ENCODE measurements around the gene TYW1B. TPM values are rescaled to one million over a fixed set of nuclear protein-coding genes. Genes with fewer than 3 reads are reported as not detected.
"Not testable (repeated sequence)": the region's sequence is repeated elsewhere in the genome, so short reads cannot be mapped to it uniquely, and the experiment has no call there.

The TYW1B gene
- total and polyA plus RNA-seq, 4 donors = 0.90 to 10.1 (median 1.6) TPM

DNA sequence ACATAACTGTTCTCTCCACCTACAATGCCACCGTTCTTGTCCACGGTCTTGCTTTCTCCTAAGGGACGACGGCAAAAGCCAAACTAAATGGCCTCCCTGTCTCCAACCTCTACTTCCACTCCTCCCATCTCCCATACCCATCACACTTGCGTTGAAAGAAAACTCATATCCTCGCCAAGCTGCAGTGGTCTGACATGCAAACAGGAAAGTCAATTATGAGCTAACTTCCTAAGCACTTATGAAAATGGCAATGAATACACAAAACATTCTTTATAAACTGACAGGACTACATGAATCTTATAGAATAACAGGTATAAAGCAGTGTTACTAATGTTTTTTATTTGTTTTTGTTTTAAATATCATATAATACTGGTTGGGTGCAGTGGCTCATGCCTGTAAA lies 46.4 kb downstream of the TYW1B start:
- Histone ChIP-seq H3K4me3 (no peak overlapping the region), H3K9me3 (ENCODE audit: control insufficient read depth in 4 of 4, insufficient read depth in 3 of 4, low read length in 3 of 4) (no peaks in the 10 kb centered on the region), H3K27ac (ENCODE audit: low read depth in 1 of 2, low read length in 1 of 2) (no peak overlapping the region), H3K36me3 (ENCODE audit: control insufficient read depth in 4 of 4, insufficient read depth in 4 of 4, low read length in 4 of 4) (no peaks in the 10 kb centered on the region), H3K27me3 (ENCODE audit: control insufficient read depth in 3 of 3, insufficient read depth in 3 of 3, low read length in 2 of 3) (no peaks in the 10 kb centered on the region), H3K9ac (ENCODE audit: insufficient read depth in 1 of 2, low read length in 2 of 2) (no peak overlapping the region), H3K4me1 (ENCODE audit: control insufficient read depth in 5 of 5, insufficient read depth in 5 of 5, low read length in 5 of 5) (no peaks in the 10 kb centered on the region)
- peak in 1 of 3 donors; percentile 18 for DNase-seq
- no peak for TF ChIP-seq CTCF (IDR thresholded peaks at IDR 0.05; ENCODE audit: control extremely low read depth, extremely low read depth)
- 65 to 79% methylated on average over 6 of the region's 6 CpGs for WGBS, 2 donors
- ATAC-seq (ENCODE audit: insufficient read depth, low FRiP score) = no peak

GRCh38 chr7:72781161-72781560 lies 46.8 kb downstream of the TYW1B start:
- Histone ChIP-seq H3K27ac (ENCODE audit: low read depth in 1 of 2, low read length in 1 of 2) (no peak overlapping the region), H3K4me3 (no peak overlapping the region), H3K4me1 (ENCODE audit: control insufficient read depth in 5 of 5, insufficient read depth in 5 of 5, low read length in 5 of 5) (no peaks in the 10 kb centered on the region), H3K9ac (ENCODE audit: insufficient read depth in 1 of 2, low read length in 2 of 2) (no peak overlapping the region), H3K27me3 (ENCODE audit: control insufficient read depth in 3 of 3, insufficient read depth in 3 of 3, low read length in 2 of 3) (no peaks in the 10 kb centered on the region), H3K36me3 (ENCODE audit: control insufficient read depth in 4 of 4, insufficient read depth in 4 of 4, low read length in 4 of 4) (no peaks in the 10 kb centered on the region), H3K9me3 (ENCODE audit: control insufficient read depth in 4 of 4, insufficient read depth in 3 of 4, low read length in 3 of 4) (no peaks in the 10 kb centered on the region)
- no peak for ATAC-seq (ENCODE audit: insufficient read depth, low FRiP score)
- 93 to 95% methylated on average over 8 of the region's 8 CpGs for WGBS, 2 donors
- no peak for TF ChIP-seq CTCF (IDR thresholded peaks at IDR 0.05; ENCODE audit: control extremely low read depth, extremely low read depth)
- no peak for DNase-seq

GRCh38 chr7:72780289-72780894 lies 47.6 kb downstream of the TYW1B start:
- not testable (repeated sequence) for H3K27ac ChIP-seq (ENCODE audit: low read depth in 1 of 2, low read length in 1 of 2); DNase-seq; H3K27me3 ChIP-seq (ENCODE audit: control insufficient read depth in 3 of 3, insufficient read depth in 3 of 3, low read length in 2 of 3); H3K9ac ChIP-seq (ENCODE audit: insufficient read depth in 1 of 2, low read length in 2 of 2); H3K4me1 ChIP-seq (ENCODE audit: control insufficient read depth in 5 of 5, insufficient read depth in 5 of 5, low read length in 5 of 5); H3K4me3 ChIP-seq; ATAC-seq (ENCODE audit: insufficient read depth, low FRiP score); H3K36me3 ChIP-seq (ENCODE audit: control insufficient read depth in 4 of 4, insufficient read depth in 4 of 4, low read length in 4 of 4); H3K9me3 ChIP-seq (ENCODE audit: control insufficient read depth in 4 of 4, insufficient read depth in 3 of 4, low read length in 3 of 4)
- 86 to 95% methylated on average over 5 of the region's 5 CpGs for WGBS, 2 donors

DNA sequence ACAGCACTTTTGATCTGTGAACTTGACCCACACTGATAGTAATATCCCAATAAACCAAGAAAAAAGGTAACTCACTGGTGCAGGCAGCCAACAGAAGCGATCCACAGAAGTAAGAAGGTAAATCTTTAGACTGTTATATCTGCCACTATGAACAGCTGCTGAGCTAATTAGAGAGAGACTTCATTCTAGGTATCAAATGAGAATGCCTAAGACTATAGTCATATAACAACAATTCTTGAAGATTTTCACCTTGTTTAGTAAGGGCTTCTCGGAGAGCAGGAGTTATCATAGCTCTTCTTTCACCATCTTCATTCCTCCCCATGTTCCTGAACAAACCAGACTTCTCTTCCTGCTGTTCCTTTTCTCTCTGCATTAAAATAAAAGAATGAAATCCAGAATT lies 50.8 kb downstream of the TYW1B start:
- not testable (repeated sequence) for H3K4me1 ChIP-seq (ENCODE audit: control insufficient read depth in 5 of 5, insufficient read depth in 5 of 5, low read length in 5 of 5)
- WGBS, 2 donors = 100% methylated on average over 2 of the region's 2 CpGs

DNA sequence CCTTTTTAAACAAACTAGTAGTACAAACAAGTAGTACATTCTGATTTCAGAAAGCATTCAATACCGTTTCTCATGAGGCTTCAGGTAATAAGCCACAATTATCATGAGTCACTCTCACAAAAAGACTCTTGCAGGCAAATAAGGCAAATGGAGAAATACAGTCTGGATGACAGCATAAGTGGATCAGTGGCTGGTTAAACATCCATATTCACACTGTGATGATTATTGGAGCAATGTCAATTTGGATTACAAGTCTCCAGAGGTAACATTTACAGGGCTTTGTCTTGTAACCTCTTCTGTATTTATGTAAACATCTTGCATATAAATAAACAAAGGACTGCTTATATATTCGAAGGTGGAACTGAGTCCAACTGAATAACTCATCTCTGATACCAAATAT lies 55.4 kb downstream of the TYW1B start:
- WGBS, 2 donors = 68 to 83% methylated on average over 2 of the region's 2 CpGs
- not testable (repeated sequence) for H3K4me1 ChIP-seq (ENCODE audit: control insufficient read depth in 5 of 5, insufficient read depth in 5 of 5, low read length in 5 of 5); ATAC-seq (ENCODE audit: insufficient read depth, low FRiP score); H3K36me3 ChIP-seq (ENCODE audit: control insufficient read depth in 4 of 4, insufficient read depth in 4 of 4, low read length in 4 of 4); H3K9me3 ChIP-seq (ENCODE audit: control insufficient read depth in 4 of 4, insufficient read depth in 3 of 4, low read length in 3 of 4); DNase-seq; H3K27ac ChIP-seq (ENCODE audit: low read depth in 1 of 2, low read length in 1 of 2); H3K9ac ChIP-seq (ENCODE audit: insufficient read depth in 1 of 2, low read length in 2 of 2); H3K27me3 ChIP-seq (ENCODE audit: control insufficient read depth in 3 of 3, insufficient read depth in 3 of 3, low read length in 2 of 3); H3K4me3 ChIP-seq

More for the DNA sequence above, 50.8 kb downstream of the TYW1B start:
- H3K4me3 ChIP-seq; DNase-seq; H3K9ac ChIP-seq (ENCODE audit: insufficient read depth in 1 of 2, low read length in 2 of 2); H3K9me3 ChIP-seq (ENCODE audit: control insufficient read depth in 4 of 4, insufficient read depth in 3 of 4, low read length in 3 of 4); H3K27ac ChIP-seq (ENCODE audit: low read depth in 1 of 2, low read length in 1 of 2); H3K36me3 ChIP-seq (ENCODE audit: control insufficient read depth in 4 of 4, insufficient read depth in 4 of 4, low read length in 4 of 4); H3K27me3 ChIP-seq (ENCODE audit: control insufficient read depth in 3 of 3, insufficient read depth in 3 of 3, low read length in 2 of 3); ATAC-seq (ENCODE audit: insufficient read depth, low FRiP score): not testable (repeated sequence)

DNA sequence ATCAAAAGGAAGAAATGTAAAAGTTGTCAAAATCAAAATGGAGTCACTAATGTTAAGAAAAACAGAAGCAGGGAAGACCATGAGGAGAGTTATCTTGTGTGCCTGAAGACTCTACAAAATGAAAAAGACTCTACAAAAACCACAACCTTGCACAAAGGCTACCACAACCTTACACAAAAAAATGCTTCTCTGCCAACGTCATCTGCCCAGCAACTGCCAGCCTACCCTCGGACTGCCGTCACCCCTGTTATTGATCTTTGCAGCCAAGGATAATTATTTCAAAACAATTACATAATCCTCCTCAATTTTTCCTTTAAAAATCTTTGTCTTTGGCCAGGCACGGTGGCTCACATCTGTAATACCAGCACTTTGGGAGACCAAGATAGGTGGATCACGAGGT lies 61.0 kb downstream of the TYW1B start:
- H3K9me3 ChIP-seq (ENCODE audit: control insufficient read depth in 4 of 4, insufficient read depth in 3 of 4, low read length in 3 of 4); ATAC-seq (ENCODE audit: insufficient read depth, low FRiP score); H3K27me3 ChIP-seq (ENCODE audit: control insufficient read depth in 3 of 3, insufficient read depth in 3 of 3, low read length in 2 of 3); H3K4me1 ChIP-seq (ENCODE audit: control insufficient read depth in 5 of 5, insufficient read depth in 5 of 5, low read length in 5 of 5); H3K4me3 ChIP-seq; H3K27ac ChIP-seq (ENCODE audit: low read depth in 1 of 2, low read length in 1 of 2); DNase-seq; H3K36me3 ChIP-seq (ENCODE audit: control insufficient read depth in 4 of 4, insufficient read depth in 4 of 4, low read length in 4 of 4); H3K9ac ChIP-seq (ENCODE audit: insufficient read depth in 1 of 2, low read length in 2 of 2): not testable (repeated sequence)
- 96 to 98% methylated on average over 5 of the region's 5 CpGs for WGBS, 2 donors
